ENCODE measurements around the gene AUTS2.

The AUTS2 gene

GRCh38 chr7:69738396-69738951, 140.2 kb downstream of the AUTS2 start:
- DNase-seq: no peak

GRCh38 chr7:69739190-69739589, 140.9 kb downstream of the AUTS2 start:
- no peak for DNase-seq

- no peak for DNase-seq
Measured at GRCh38 chr7:69739931-69740431, 141.7 kb downstream of the AUTS2 start.

GRCh38 chr7:69742237-69742636, 144.0 kb downstream of the AUTS2 start:
- DNase-seq: no peak

- no peak for DNase-seq
Measured at GRCh38 chr7:69743436-69743835, 145.2 kb downstream of the AUTS2 start.

- DNase-seq: no peak
Measured at GRCh38 chr7:69744026-69744425, 145.8 kb downstream of the AUTS2 start.

- no peak for DNase-seq
Measured at GRCh38 chr7:69746383-69746782, 148.1 kb downstream of the AUTS2 start.

- DNase-seq: no peak
Measured at GRCh38 chr7:69747144-69747543, 148.9 kb downstream of the AUTS2 start.

GRCh38 chr7:69748530-69748929, 150.3 kb downstream of the AUTS2 start:
- no peak for DNase-seq

GRCh38 chr7:69749372-69749979, 151.2 kb downstream of the AUTS2 start:
- no peak for DNase-seq

- DNase-seq: no peak
Measured at GRCh38 chr7:69749994-69750393, 151.7 kb downstream of the AUTS2 start.

GRCh38 chr7:69751026-69751425, 152.8 kb downstream of the AUTS2 start:
- no peak for DNase-seq

- no peak for DNase-seq
Measured at GRCh38 chr7:69753981-69754380, 155.7 kb downstream of the AUTS2 start.

GRCh38 chr7:69754476-69754875, 156.2 kb downstream of the AUTS2 start:
- no peak for DNase-seq

GRCh38 chr7:69756235-69756634, 158.0 kb downstream of the AUTS2 start:
- no peak for DNase-seq

GRCh38 chr7:69757528-69757927, 159.3 kb downstream of the AUTS2 start:
- DNase-seq: no peak

- no peak for DNase-seq
Measured at GRCh38 chr7:69757981-69758430, 159.7 kb downstream of the AUTS2 start.

- no peak for DNase-seq
Measured at GRCh38 chr7:69759373-69759772, 161.1 kb downstream of the AUTS2 start.

GRCh38 chr7:69761290-69761922, 163.1 kb downstream of the AUTS2 start:
- no peak for DNase-seq

GRCh38 chr7:69762821-69763352, 164.6 kb downstream of the AUTS2 start:
- no peak for DNase-seq

GRCh38 chr7:69763513-69763912, 165.2 kb downstream of the AUTS2 start:
- DNase-seq: no peak

GRCh38 chr7:69764147-69764546, 165.9 kb downstream of the AUTS2 start:
- DNase-seq: no peak

GRCh38 chr7:69764681-69765080, 166.4 kb downstream of the AUTS2 start:
- DNase-seq: no peak

GRCh38 chr7:69765879-69766278, 167.6 kb downstream of the AUTS2 start:
- DNase-seq: peak; percentile 7 to 23

All from inflammatory macrophage treated with lipopolysaccharide for 1 hour (primary cell).